ENCODE measurements around the gene STK24. TPM values are rescaled to one million over a fixed set of nuclear protein-coding genes. Genes with fewer than 3 reads are reported as not detected.

STK24 gene
- total RNA-seq, 1 donor from 2014 or later = 17.0 TPM

DNA sequence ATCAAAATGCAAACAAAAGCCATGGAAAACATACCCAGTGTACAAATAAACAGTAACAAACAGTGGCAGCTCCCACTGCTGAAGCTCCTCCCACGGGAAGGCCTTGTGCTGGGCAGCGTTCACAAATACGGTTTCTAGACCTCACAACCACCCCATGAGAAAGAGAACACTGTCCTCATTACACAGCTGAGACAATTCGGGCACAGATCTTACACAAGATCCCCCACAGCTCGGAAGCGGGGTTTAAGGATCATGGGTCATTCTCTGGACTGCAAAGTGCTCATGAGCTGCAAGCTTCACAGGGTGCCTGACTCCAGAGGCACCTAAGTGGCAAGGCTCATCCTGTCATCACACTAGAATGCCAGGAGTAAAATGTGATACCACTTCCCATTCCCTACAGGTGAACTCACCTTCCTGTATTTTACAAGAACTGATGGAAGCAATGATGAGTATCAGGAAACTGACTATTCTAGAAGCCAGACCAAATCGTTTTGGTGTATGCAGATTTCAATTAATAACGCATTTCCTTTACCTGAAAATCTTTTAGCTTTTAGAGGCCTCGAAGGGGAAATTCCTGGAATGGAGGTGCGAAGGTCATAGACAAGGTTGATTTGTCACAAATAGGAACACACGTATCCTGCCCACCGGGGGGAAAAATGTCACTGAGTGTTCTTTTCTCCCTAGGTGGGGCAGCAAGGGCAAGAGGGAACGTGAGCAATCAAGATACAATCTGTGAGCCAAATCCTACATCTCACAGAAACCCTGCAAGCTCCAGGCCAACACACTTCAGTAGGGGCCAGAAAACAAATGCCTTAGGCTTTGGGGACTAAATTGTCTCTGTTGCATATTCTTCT lies 41.2 kb downstream of the STK24 start:
- DNase-seq (ENCODE audit: low spot score) = no peak
- ATAC-seq = peak; percentile 79

DNA sequence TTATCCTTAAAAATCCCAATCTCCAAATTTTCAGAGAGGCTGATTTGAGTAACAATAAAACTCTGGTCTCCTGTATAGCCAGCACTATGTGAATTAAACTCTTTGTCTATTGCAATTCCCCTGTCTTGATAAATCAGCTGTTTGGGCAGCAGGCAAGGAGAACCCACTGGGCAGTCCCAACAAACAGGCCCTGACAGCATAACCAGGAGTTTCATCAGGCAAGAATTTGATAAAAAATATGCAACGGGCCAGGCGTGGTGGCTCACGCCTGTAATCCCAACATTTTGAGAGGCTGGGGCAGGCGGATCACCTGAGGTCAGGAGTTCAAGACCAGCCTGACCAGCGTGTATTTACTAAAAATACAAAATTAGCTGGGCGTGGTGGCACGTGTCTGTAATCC lies 42.1 kb downstream of the STK24 start:
- ATAC-seq = no peak
- no peak for DNase-seq (ENCODE audit: low spot score)

GRCh38 chr13:98533912-98534311 lies 43.0 kb downstream of the STK24 start:
- no peak for ATAC-seq
- DNase-seq (ENCODE audit: low spot score) = no peak

- no peak for DNase-seq (ENCODE audit: low spot score)
- no peak for ATAC-seq
These were observed 44.7 kb downstream of the STK24 start for GRCh38 chr13:98532254-98532653.

GRCh38 chr13:98530217-98530616 lies 46.7 kb downstream of the STK24 start:
- DNase-seq (ENCODE audit: low spot score) (no peak), ATAC-seq (no peak)

GRCh38 chr13:98529171-98529570 lies 47.7 kb downstream of the STK24 start:
- no peak for ATAC-seq
- DNase-seq (ENCODE audit: low spot score) = no peak

DNA sequence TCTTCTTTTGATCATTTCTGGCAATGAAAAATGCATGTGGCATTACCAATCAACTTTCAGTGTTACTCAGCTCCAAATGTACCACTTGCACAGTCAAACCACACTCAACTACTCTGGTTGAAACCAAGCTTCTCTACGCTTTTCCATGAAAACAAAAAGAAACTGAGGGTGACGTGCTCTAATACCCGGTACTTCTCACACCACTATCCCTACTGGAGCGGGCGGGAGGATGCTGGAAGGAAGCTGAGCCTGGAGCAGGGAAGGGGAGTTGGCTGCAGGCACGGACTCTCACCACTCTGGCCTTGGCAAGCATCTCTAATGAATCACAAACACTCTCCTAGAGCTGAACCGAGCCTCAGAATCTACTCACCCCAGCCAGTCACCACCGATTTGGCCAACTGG lies 48.2 kb downstream of the STK24 start:
- DNase-seq (ENCODE audit: low spot score) (no peak), ATAC-seq (no peak)

DNA sequence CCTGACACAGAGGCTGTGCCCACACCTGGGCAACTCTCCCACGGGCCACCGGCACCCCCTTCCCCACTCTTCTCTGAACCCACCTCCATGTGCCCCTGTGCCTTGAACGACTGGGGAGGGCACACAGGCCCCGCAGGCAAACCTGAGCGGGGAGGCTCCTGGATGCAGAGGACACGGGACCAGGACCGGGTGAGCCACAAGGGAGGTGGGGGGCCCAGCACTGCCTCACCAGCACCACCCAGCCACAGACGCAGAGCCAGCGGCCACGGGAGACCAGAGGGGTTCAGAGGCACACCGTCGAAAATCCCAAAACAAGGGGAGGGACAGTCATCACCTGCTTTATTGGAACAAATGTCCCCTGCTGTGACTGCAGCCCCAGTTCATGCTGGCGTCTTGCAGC lies 49.4 kb downstream of the STK24 start:
- ATAC-seq = no peak
- DNase-seq (ENCODE audit: low spot score) = no peak

- ATAC-seq (no peak), DNase-seq (ENCODE audit: low spot score) (no peak)
These were observed 50.8 kb downstream of the STK24 start for GRCh38 chr13:98526182-98526512.

DNA sequence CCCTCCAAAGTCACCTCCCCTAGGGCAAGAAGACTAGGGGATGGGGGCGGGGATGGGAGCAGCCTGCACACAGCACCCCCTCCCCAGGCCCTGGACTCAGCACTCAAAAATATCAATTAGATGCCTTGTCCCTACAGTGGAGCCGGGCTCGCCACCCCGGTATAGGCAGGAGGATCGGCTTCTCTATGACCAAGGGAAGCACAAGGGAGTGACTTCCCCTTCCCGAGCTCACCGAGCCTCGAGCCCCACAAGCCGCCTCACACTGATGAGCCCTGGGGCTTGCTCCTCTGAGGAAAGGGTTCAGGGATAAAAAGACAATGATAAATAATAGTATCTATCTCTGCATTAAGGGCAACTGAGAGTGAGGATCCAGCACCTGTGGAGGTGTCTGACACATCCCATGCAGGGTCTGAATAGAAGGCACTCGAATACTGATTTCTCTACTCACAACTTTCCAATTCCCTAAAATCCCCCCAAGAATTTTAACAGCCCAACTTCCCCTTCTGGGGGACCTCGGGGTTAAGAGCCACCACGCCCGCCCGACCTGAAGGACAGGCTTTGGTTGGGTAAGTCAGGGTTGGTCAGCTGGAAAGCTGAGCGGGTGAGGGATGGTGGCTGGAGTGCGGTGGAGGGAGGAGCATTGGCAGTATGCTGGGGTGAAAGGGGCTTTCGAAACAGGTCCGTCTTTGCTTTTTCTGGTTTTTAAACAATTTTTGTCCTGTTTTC lies 51.3 kb downstream of the STK24 start:
- DNase-seq (ENCODE audit: low spot score) = no peak
- no peak for ATAC-seq

GRCh38 chr13:98524793-98525192 lies 52.1 kb downstream of the STK24 start:
- DNase-seq (ENCODE audit: low spot score) (no peak), ATAC-seq (peak; percentile 56)

- ATAC-seq = no peak
These were observed 52.5 kb downstream of the STK24 start for GRCh38 chr13:98524391-98524790.

GRCh38 chr13:98523455-98524102 lies 53.3 kb downstream of the STK24 start:
- ATAC-seq (no peak), DNase-seq (ENCODE audit: low spot score) (no peak)

More at GRCh38 chr13:98524391-98524790, 52.5 kb downstream of the STK24 start:
- no peak for DNase-seq (ENCODE audit: low spot score)

DNA sequence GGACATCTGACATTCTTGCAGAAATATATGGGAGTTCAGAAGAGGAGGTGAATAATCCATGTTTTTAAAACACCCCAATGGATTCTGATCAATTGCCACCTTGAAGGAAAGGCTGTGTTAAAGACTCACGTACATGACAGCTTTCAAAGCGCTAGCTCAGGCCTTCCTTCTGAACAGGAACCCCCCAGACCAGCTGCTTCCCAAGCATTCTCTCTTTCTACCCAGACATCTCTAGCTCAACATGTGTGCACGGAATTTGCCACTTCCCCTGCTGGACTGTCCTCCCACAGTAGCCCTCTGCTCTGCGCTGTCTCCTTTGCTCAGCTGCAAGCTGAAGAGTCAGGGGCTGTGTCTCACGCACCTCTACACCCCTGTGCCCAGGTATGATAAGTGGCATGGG lies 54.5 kb downstream of the STK24 start:
- ATAC-seq (no peak), DNase-seq (ENCODE audit: low spot score) (no peak)

- ATAC-seq = peak; percentile 29
- DNase-seq (ENCODE audit: low spot score) = no peak
These were observed 55.3 kb downstream of the STK24 start for GRCh38 chr13:98521461-98522247.

- DNase-seq (ENCODE audit: low spot score) (no peak), ATAC-seq (no peak)
These were observed 56.0 kb downstream of the STK24 start for GRCh38 chr13:98520674-98521449.

DNA sequence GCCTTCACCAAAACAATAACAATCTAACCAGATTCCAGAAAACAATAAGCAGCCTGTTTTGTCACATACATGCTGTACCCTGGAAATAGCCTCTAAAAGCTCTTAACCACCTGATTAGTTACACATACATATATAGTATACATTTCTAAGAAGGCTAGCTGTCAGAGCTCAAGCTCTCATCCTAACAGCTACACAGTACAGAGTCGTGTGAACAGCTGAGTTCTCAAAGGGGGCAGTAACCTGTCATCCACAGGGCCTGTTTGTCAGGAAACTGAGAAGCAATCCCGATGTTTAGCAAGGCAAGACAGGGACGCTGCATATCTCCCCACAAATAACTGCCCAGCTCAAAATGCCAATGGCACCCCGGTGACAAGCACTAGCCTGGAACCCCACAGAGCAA lies 56.9 kb downstream of the STK24 start:
- ATAC-seq (no peak), DNase-seq (ENCODE audit: low spot score) (no peak)

GRCh38 chr13:98517576-98518310 lies 59.2 kb downstream of the STK24 start:
- ATAC-seq = no peak

DNA sequence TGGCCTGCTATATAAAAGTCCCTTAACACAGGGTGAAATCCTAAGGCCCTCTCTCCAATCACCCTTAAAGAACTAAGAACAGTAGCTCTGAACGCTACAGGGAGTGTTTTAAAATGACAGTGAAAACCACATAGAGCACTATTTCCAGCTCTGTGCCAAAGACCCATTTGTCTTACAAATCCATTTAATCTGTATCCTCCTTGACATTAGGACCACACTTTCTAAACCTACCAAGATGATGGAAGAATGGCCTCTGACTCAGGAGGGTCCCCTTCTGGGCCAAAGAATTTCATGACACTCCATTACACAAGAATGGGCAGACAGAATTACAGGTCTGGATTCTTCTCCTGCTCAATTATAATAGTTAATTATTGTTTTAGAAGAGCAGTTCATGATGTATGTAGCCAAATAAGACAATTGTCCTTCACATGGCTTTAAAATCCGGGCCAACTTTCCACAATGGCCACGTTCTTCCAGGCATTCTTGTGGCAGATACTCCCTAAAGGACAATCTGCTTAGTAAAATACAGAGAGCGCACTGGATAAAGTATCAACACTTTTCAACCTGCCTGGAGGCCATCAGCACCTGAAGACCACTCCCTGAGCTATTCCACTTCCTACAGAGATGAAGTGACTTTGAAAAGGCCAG lies 61.0 kb downstream of the STK24 start:
- DNase-seq (ENCODE audit: low spot score) = no peak
- no peak for ATAC-seq

More at GRCh38 chr13:98517576-98518310, 59.2 kb downstream of the STK24 start:
- DNase-seq (ENCODE audit: low spot score) = no peak

All from left lobe of liver (tissue), 2 donors.